DOHH2 (cell line): ENCODE data around the gene DAPK2.

ENCODE experiments used
- CTCF ChIP-seq: fragments of 200-600 bp; sonication (generic); IDR thresholded peaks from one replicate; pipeline ENCODE4 v1.5.1; 2014; ENCODE audit warnings: antibody characterized with exemption, mild to moderate bottlenecking, low read depth, low read length; ENCODE audit not compliant: poor library complexity, severe bottlenecking
- EZH2phosphoT487 ChIP-seq: fragments of 200-600 bp; sonication (generic); IDR thresholded peaks from 2 replicates; pipeline ENCODE4 v1.6.1; 2017; ENCODE audit warnings: borderline replicate concordance, mild to moderate bottlenecking, antibody characterized with exemption, low read length, moderate library complexity, mixed read lengths

- TF ChIP-seq CTCF (no peak), EZH2phosphoT487 (no peak)
These were observed 8.3 kb downstream of the DAPK2 start for GRCh38 chr15:64037966-64038365.
